Measurements from ENCODE around the gene FCF1.
A peak's percentile ranks its signal among the peaks of the same experiment; 100 is the strongest.
"Not testable (repeated sequence)": the region's sequence is repeated elsewhere in the genome, so short reads cannot be mapped to it uniquely, and the experiment has no call there.

Gene FCF1

DNA sequence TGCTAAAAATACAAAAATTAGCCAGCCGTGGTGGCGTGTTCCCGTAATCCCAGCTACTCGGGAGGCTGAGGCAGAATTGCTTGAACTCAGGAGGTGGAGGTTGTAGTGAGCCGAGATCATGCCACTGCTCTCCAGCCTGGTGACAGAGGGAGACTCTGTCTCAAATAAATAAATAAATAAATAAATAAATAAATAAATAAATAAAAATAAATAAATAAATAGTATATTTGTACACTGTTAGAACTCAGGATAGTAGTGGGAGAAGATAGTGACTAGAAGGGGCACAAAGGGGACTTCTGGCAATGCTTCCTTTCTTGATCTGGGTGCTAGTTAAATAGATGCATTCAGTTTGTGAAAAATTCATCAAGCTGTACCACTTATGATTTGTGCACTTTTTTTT is 45.6 kb downstream of the FCF1 start:
- not testable (repeated sequence) for H3K14ac ChIP-seq (ENCODE audit: low read length); H2AK5ac ChIP-seq (ENCODE audit: low read depth, low read length); H3K27ac ChIP-seq (replicated peaks; ENCODE audit: low read length); H2BK120ac ChIP-seq (ENCODE audit: low read depth, low read length); H3K18ac ChIP-seq (ENCODE audit: low read length); H4K8ac ChIP-seq (ENCODE audit: low read depth, low read length); H2BK5ac ChIP-seq (ENCODE audit: low read length); H3K9me3 ChIP-seq (replicated peaks in 1 of 2; ENCODE audit: control insufficient read depth in 2 of 2, insufficient read depth in 1 of 2, low read depth in 1 of 2, low read length in 2 of 2); H2BK12ac ChIP-seq (ENCODE audit: low read length); DNase-seq (ENCODE audit: low spot score); H2AFZ ChIP-seq (ENCODE audit: low read length); H3K79me1 ChIP-seq (ENCODE audit: low read depth, low read length); H3K4me2 ChIP-seq (ENCODE audit: insufficient read depth, low read length, poor library complexity, severe bottlenecking); H2BK15ac ChIP-seq (ENCODE audit: low read length); H3K4me1 ChIP-seq (ENCODE audit: control insufficient read depth in 2 of 2, insufficient read depth in 1 of 2, low read depth in 1 of 2, low read length in 2 of 2); H3K9ac ChIP-seq (ENCODE audit: low read depth, low read length, poor library complexity); H3K4me3 ChIP-seq (ENCODE audit: low read length in 2 of 2); H3K4ac ChIP-seq (ENCODE audit: low read length); H3K36me3 ChIP-seq (replicated peaks in 1 of 2; ENCODE audit: control insufficient read depth in 2 of 2, insufficient read depth in 2 of 2, low read length in 2 of 2); H3K27me3 ChIP-seq (ENCODE audit: control insufficient read depth in 3 of 3, insufficient read depth in 3 of 3, low read depth in 1 of 3, low read length in 3 of 3); H3K23ac ChIP-seq (ENCODE audit: low read depth, low read length, poor library complexity); H4K91ac ChIP-seq (ENCODE audit: low read depth, low read length, poor library complexity)
- no CpG with 5 or more reads among the region's 5 CpGs for WGBS, 2 donors (ENCODE audit: extremely low coverage in 2 of 2, insufficient read length in 2 of 2, insufficient replicate concordance in 1 of 2)

DNA sequence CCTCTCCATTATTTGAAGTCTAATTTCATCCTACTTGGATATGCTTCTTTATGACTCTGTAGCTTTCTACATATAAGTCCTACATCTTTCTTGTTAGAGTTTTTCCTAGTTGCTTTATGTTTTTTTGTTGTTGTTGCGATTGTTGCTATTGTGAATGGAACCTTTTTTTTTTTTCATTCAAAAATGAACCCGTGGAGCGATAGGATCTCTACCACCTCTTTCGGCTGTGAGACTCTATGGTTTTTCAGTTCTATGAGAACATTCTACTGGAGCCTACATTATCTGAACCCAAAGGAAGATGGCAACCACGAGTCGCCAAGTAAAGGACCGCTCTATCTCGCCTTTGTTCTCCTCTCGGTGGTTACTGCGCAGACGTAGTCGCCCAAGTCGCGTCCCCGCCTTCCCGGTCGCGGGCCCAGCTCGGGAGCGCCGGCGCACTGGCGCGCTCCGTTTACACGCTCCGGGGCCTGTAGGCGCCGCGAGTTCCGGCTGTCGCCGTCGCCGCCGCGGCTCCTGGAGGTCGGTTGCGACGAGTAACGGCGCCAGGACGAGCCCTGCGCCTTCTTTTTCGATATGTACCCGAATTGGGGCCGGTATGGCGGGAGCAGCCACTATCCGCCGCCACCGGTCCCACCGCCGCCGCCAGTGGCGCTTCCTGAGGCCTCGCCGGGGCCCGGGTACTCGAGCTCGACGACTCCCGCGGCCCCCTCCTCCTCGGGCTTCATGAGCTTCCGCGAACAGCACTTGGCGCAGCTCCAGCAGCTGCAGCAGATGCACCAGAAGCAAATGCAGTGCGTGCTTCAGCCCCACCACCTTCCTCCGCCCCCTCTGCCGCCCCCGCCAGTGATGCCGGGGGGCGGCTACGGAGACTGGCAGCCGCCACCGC is 50.2 kb downstream of the FCF1 start, which contains the start of gene YLPM1:
Gene YLPM1 (plus strand): TSS at position 400 of the 886 bp plus-strand sequence. CDS start 174 bp downstream, at position 574.
- peaks cover 1 to 37% of the 10 kb centered on the region in 2 donors for H3K36me3 ChIP-seq (replicated peaks in 1 of 2; ENCODE audit: control insufficient read depth in 2 of 2, insufficient read depth in 2 of 2, low read length in 2 of 2)
- H3K23ac ChIP-seq (ENCODE audit: low read depth, low read length, poor library complexity), result peak within 1 kb of the TSS; percentile 94
- H3K27ac ChIP-seq (replicated peaks; ENCODE audit: low read length), result no peak within 1 kb of the TSS
- H2AK5ac ChIP-seq (ENCODE audit: low read depth, low read length), result peak within 1 kb of the TSS; percentile 97
- H2AFZ ChIP-seq (ENCODE audit: low read length), result peak within 1 kb of the TSS; percentile 92
- H3K9me3 ChIP-seq (replicated peaks in 1 of 2; ENCODE audit: control insufficient read depth in 2 of 2, insufficient read depth in 1 of 2, low read depth in 1 of 2, low read length in 2 of 2), result peaks cover 0 to 6% of the 10 kb centered on the region in 2 donors
- peak within 1 kb of the TSS; percentile 93 to 100 for H3K4me3 ChIP-seq (ENCODE audit: low read length in 2 of 2)
- peak within 1 kb of the TSS; percentile 86 for H3K14ac ChIP-seq (ENCODE audit: low read length)
- peak within 1 kb of the TSS; percentile 84 for H2BK5ac ChIP-seq (ENCODE audit: low read length)
- no peak within 1 kb of the TSS for H2BK120ac ChIP-seq (ENCODE audit: low read depth, low read length)
- peaks cover 8% of the 10 kb centered on the region for H3K79me1 ChIP-seq (ENCODE audit: low read depth, low read length)
- peak within 1 kb of the TSS; percentile 52 for H2BK12ac ChIP-seq (ENCODE audit: low read length)
- peak within 1 kb of the TSS; percentile 99 for H3K18ac ChIP-seq (ENCODE audit: low read length)
- H3K27me3 ChIP-seq (ENCODE audit: control insufficient read depth in 3 of 3, insufficient read depth in 3 of 3, low read depth in 1 of 3, low read length in 3 of 3), result no peaks in the 10 kb centered on the region
- peak within 1 kb of the TSS; percentile 79 for H3K4ac ChIP-seq (ENCODE audit: low read length)
- peak within 1 kb of the TSS; percentile 85 for H3K4me2 ChIP-seq (ENCODE audit: insufficient read depth, low read length, poor library complexity, severe bottlenecking)
- peak within 1 kb of the TSS; percentile 98 for H3K9ac ChIP-seq (ENCODE audit: low read depth, low read length, poor library complexity)
- no peak within 1 kb of the TSS for H4K8ac ChIP-seq (ENCODE audit: low read depth, low read length)
- no peak within 1 kb of the TSS for H4K91ac ChIP-seq (ENCODE audit: low read depth, low read length, poor library complexity)
- DNase-seq (ENCODE audit: low spot score), result peak; percentile 93
- WGBS, 2 donors (ENCODE audit: extremely low coverage in 2 of 2, insufficient read length in 2 of 2, insufficient replicate concordance in 1 of 2), result no CpG with 5 or more reads among the region's 76 CpGs
- H2BK15ac ChIP-seq (ENCODE audit: low read length), result peak within 1 kb of the TSS; percentile 41
- peaks cover 2 to 16% of the 10 kb centered on the region in 2 donors for H3K4me1 ChIP-seq (ENCODE audit: control insufficient read depth in 2 of 2, insufficient read depth in 1 of 2, low read depth in 1 of 2, low read length in 2 of 2)

DNA sequence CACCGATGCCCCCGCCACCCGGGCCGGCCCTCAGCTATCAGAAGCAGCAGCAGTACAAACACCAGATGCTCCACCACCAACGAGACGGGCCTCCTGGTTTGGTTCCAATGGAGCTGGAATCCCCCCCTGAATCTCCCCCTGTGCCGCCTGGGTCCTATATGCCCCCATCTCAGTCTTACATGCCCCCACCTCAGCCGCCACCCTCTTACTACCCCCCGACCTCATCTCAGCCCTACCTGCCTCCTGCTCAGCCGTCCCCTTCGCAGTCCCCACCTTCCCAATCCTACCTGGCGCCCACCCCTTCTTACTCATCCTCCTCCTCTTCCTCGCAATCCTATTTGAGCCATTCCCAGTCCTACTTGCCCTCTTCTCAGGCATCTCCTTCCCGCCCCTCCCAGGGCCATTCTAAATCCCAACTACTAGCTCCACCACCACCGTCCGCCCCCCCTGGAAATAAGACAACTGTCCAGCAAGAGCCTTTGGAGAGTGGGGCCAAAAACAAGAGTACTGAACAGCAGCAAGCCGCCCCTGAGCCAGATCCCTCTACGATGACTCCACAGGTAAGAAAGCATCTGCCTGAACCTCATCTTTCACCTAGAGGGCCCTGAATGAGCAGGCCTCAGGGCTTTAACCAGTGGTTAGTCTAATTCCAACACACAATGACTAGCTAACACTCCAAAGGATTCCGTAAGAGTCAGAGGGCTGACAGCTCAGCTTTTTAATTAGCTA is 51.0 kb downstream of the FCF1 start:
- H2BK12ac ChIP-seq (ENCODE audit: low read length), result no peak overlapping the region
- WGBS, 2 donors (ENCODE audit: extremely low coverage in 2 of 2, insufficient read length in 2 of 2, insufficient replicate concordance in 1 of 2), result no CpG with 5 or more reads among the region's 19 CpGs
- H4K8ac ChIP-seq (ENCODE audit: low read depth, low read length), result no peak overlapping the region
- peak overlapping the region; percentile 86 for H3K14ac ChIP-seq (ENCODE audit: low read length)
- peaks cover 2 to 16% of the 10 kb centered on the region in 2 donors for H3K4me1 ChIP-seq (ENCODE audit: control insufficient read depth in 2 of 2, insufficient read depth in 1 of 2, low read depth in 1 of 2, low read length in 2 of 2)
- H3K27ac ChIP-seq (replicated peaks; ENCODE audit: low read length), result no peak overlapping the region
- peak overlapping the region; percentile 85 for H3K4me2 ChIP-seq (ENCODE audit: insufficient read depth, low read length, poor library complexity, severe bottlenecking)
- DNase-seq (ENCODE audit: low spot score), result no peak
- no peaks in the 10 kb centered on the region for H3K27me3 ChIP-seq (ENCODE audit: control insufficient read depth in 3 of 3, insufficient read depth in 3 of 3, low read depth in 1 of 3, low read length in 3 of 3)
- H3K4me3 ChIP-seq (ENCODE audit: low read length in 2 of 2), result peak overlapping the region; percentile 93 to 100
- H3K36me3 ChIP-seq (replicated peaks in 1 of 2; ENCODE audit: control insufficient read depth in 2 of 2, insufficient read depth in 2 of 2, low read length in 2 of 2), result peaks cover 1 to 37% of the 10 kb centered on the region in 2 donors
- peak overlapping the region; percentile 94 for H3K23ac ChIP-seq (ENCODE audit: low read depth, low read length, poor library complexity)
- peak overlapping the region; percentile 92 for H2AFZ ChIP-seq (ENCODE audit: low read length)
- peak overlapping the region; percentile 99 for H3K18ac ChIP-seq (ENCODE audit: low read length)
- peak overlapping the region; percentile 98 for H3K9ac ChIP-seq (ENCODE audit: low read depth, low read length, poor library complexity)
- H2AK5ac ChIP-seq (ENCODE audit: low read depth, low read length), result peak overlapping the region; percentile 97
- no peak overlapping the region for H2BK120ac ChIP-seq (ENCODE audit: low read depth, low read length)
- H3K4ac ChIP-seq (ENCODE audit: low read length), result peak overlapping the region; percentile 79
- peaks cover 8% of the 10 kb centered on the region for H3K79me1 ChIP-seq (ENCODE audit: low read depth, low read length)
- H3K9me3 ChIP-seq (replicated peaks in 1 of 2; ENCODE audit: control insufficient read depth in 2 of 2, insufficient read depth in 1 of 2, low read depth in 1 of 2, low read length in 2 of 2), result peaks cover 0 to 6% of the 10 kb centered on the region in 2 donors
- no peak overlapping the region for H2BK15ac ChIP-seq (ENCODE audit: low read length)
- H4K91ac ChIP-seq (ENCODE audit: low read depth, low read length, poor library complexity), result no peak overlapping the region
- peak overlapping the region; percentile 84 for H2BK5ac ChIP-seq (ENCODE audit: low read length)

DNA sequence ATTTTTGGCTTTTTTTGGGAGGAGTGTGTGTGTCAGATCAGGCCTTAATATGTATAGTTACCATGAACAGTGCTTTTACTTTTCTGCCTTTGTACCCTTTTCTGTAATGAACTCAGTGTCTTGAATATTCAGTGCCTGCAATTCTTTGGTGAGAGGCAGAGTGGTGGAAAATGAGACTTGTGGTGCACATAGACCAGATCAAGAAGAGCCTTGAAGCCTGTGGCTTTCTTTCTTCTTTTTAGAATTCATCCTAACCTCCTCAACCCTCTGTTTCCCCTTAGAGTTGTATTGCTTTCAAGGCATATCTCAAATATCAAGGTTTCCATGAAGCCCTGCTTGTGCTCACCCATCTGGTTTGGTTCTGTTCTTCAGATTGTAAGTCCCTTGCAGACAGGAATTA is 52.8 kb downstream of the FCF1 start:
- no peak overlapping the region for H4K8ac ChIP-seq (ENCODE audit: low read depth, low read length)
- no peak overlapping the region for H3K14ac ChIP-seq (ENCODE audit: low read length)
- peaks cover 2 to 16% of the 10 kb centered on the region in 2 donors for H3K4me1 ChIP-seq (ENCODE audit: control insufficient read depth in 2 of 2, insufficient read depth in 1 of 2, low read depth in 1 of 2, low read length in 2 of 2)
- H3K18ac ChIP-seq (ENCODE audit: low read length), result no peak overlapping the region
- peaks cover 1 to 37% of the 10 kb centered on the region in 2 donors for H3K36me3 ChIP-seq (replicated peaks in 1 of 2; ENCODE audit: control insufficient read depth in 2 of 2, insufficient read depth in 2 of 2, low read length in 2 of 2)
- H3K4ac ChIP-seq (ENCODE audit: low read length), result no peak overlapping the region
- peaks cover 8% of the 10 kb centered on the region for H3K79me1 ChIP-seq (ENCODE audit: low read depth, low read length)
- no peak overlapping the region for H2BK5ac ChIP-seq (ENCODE audit: low read length)
- DNase-seq (ENCODE audit: low spot score), result no peak
- H3K27ac ChIP-seq (replicated peaks; ENCODE audit: low read length), result no peak overlapping the region
- peaks cover 0 to 6% of the 10 kb centered on the region in 2 donors for H3K9me3 ChIP-seq (replicated peaks in 1 of 2; ENCODE audit: control insufficient read depth in 2 of 2, insufficient read depth in 1 of 2, low read depth in 1 of 2, low read length in 2 of 2)
- no peak overlapping the region for H2AFZ ChIP-seq (ENCODE audit: low read length)
- no peak overlapping the region for H2AK5ac ChIP-seq (ENCODE audit: low read depth, low read length)
- H3K9ac ChIP-seq (ENCODE audit: low read depth, low read length, poor library complexity), result no peak overlapping the region
- H3K27me3 ChIP-seq (ENCODE audit: control insufficient read depth in 3 of 3, insufficient read depth in 3 of 3, low read depth in 1 of 3, low read length in 3 of 3), result no peaks in the 10 kb centered on the region
- H3K23ac ChIP-seq (ENCODE audit: low read depth, low read length, poor library complexity), result no peak overlapping the region
- no peak overlapping the region for H2BK12ac ChIP-seq (ENCODE audit: low read length)
- H3K4me2 ChIP-seq (ENCODE audit: insufficient read depth, low read length, poor library complexity, severe bottlenecking), result no peak overlapping the region
- H4K91ac ChIP-seq (ENCODE audit: low read depth, low read length, poor library complexity), result no peak overlapping the region
- no peak overlapping the region for H2BK15ac ChIP-seq (ENCODE audit: low read length)
- no peak overlapping the region for H2BK120ac ChIP-seq (ENCODE audit: low read depth, low read length)
- H3K4me3 ChIP-seq (ENCODE audit: low read length in 2 of 2), result peak overlapping the region in 1 of 2 donors; percentile 93
